GM18526 (cell line): ENCODE data around the gene KRT71.

ENCODE experiments used
- POLR2A ChIP-seq: IDR thresholded peaks from 3 replicates; pipeline ENCODE4 v1.6.1; 2011; ENCODE audit not compliant: insufficient read length; ENCODE audit errors: extremely low read depth

Gene KRT71

DNA sequence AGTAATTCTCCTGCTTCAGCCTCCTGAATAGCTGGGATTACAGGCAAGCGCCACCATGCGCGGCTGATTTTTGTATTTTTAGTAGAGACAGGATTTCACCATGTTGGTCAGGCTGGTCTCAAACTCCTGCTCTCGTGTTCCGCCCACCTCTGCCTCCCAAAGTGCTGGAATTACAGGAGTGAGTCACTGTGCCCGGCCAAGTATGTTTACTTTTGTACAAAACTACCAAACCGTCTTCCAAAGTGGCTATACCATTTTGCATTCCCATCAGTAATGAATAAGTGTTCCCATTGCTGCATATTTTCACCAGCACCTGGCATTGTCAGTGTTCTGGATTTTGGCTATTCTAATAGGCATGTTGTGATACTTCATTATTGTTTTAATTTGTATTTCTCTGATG is 51.5 kb downstream of the KRT71 start:
- no peak for TF ChIP-seq POLR2A

DNA sequence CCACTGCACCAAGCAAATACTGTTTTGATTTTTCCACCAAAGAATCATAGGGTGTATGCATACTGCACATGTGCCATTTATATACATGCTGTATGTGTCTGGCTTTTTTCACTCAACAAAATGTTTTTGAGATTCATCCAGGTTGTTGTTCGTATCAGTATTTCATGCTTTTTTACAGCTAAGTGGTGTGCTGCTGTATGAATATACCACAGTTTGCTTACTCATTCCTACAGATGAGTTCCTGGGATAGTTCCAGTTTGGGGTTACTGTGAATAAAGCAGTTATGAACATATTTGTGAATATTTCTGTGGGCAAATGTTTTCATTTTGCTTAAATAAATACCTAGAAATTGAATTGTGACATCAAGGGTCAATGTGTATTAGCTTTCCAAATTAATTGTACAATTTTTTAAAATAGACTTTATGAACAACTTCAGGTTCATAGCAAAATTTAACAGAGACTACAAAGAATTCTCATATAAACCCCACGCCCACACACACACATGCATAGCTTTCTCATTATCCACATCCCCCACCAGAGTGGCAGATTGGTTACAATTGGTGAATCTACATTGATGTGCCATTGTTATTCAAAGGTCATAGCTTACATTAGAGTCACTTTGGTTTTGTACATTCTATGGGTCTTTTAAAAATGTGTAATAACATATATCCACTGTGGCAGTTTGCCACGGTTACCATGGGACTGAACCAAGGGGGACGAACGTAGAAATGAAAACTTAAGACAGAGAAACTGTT is 53.0 kb downstream of the KRT71 start:
- no peak for TF ChIP-seq POLR2A

DNA sequence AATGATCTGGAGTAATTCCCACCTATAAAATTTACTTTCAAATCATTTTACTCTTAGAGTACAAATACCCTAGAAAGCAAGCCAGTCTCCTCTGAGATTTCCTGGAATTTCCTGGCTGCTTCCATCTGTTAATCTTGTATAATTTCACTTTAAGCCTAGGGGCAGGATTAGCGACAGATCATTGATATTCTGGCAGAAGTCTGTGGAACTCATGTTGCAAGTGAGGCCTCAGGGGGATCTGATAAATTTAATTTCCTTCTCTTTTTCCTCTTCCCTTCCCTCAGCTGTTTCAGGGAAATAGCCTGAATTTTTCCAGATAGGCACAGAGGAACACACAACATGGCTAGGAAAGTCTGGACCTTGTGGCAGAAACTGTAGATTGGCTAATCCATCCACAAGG is 54.0 kb downstream of the KRT71 start:
- no peak for TF ChIP-seq POLR2A

DNA sequence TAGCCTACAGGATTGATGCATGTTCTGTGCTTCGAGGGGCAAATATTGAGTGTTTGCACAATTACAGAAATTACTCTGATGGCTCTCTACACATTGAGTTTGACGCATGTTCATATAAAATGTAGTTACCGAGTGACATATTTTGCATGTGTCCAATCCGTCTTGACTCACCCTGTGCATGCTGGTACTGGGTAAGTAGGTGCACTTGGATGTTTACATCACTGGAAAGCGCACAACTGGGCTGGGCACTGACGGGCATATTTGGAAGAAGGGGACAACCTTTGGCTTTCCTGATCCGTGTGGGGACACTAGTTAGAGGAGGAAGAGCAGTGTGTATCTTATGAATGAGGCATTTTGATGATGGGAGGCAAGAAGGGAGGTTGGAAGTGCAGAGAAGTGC is 55.0 kb downstream of the KRT71 start:
- no peak for TF ChIP-seq POLR2A

DNA sequence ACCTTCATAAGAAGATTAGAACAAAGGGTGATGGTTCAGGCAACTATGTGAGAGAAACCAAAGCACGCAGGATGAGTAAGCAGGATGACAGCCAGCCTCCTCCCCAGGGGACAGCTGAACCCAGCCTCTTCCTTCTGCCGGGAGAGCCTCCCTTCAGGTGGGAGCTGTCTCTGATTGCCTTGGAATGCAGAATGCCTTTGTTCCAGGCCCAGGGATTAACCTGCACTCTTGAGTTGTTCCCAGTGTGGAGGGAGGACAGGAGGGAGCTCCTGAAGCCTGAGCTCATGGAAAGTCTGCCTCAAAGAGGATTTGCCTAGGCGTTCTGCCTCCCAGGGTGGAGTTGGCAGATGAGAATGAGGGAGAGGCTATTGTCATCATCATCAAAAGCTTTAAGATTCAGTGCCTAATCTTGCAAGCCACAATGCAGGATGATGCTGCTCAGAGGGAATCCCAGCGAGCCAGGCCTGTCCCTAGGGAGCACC is 56.3 kb downstream of the KRT71 start:
- TF ChIP-seq POLR2A: no peak

DNA sequence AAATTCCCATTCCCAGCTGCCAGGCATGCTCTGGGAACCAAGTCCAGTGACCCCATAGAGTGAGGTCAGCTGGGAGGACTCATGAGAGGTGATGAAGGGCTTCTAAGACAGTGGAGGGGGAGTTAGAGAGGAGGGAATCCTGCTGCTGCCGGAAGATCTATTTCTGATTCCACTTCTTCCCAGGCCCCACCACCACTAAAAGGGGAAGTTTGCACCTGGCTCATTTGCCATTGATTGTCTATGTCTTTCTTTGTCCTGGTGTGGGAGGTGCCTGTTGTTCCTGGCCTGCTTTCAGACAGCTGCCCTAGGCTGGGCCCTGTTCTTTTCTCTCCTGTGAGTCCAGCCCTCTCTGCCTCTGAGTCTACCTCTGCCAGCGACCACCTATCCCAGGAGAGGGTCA is 56.9 kb downstream of the KRT71 start:
- no peak for TF ChIP-seq POLR2A

DNA sequence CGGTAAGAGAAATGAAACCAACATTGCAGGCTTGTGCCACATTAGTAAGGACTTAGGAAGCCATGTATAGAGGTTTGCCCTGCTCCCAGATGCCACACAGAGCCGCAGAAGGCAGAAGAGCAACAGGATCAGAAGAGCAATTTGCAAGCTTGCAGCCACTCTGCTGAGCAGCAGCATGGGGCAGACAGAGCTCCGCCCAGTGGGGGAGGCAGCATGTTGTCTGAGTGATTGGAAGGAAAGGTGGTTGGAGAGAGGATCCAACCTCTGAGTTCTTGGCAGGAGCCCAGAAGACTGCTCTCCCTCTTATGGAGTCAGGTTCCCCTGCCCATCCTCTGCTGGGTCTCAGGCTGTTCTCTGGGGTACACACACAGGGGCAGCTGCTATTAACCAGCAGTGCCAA is 57.6 kb downstream of the KRT71 start:
- no peak for TF ChIP-seq POLR2A

DNA sequence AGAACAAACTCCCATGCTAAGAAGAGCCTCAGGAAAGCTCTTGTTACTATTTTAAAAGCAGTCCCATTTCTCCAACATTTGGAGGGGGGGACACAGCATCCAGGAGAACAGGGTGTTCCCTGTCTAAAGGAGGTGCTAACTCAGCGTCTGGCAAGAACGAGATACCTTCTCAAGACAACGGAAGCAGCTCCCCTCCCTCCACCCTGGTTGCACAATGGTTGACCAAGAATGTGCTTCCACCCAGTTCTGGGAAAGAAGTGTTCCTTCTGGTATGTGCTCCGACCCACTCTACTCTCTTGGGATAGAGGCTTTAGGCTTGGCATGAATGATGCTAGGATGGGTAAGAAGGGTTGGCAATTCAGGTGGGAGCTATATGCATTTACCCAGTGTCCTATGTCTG is 58.4 kb downstream of the KRT71 start:
- TF ChIP-seq POLR2A: no peak

DNA sequence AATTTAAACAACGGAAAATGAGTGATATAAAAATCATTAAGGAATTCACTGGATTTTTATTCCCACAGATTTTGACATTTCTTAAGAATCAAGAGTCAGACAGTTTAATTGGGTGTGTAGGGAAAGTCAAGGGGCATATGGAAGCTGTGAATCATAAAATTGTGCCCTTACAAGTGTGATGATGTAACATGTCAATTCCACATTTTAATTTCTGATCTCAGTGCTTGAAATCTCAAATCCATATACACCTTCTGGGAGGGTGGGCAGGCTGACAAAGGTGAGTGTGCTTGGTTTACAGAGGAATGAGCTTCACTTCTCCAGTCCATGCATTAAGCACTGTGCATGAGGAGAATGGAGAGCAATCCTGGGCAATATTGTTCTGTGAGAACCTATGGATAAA is 58.8 kb downstream of the KRT71 start:
- no peak for TF ChIP-seq POLR2A
